ENCODE measurements around the gene SLC47A2.
A peak's percentile ranks its signal among the peaks of the same experiment; 100 is the strongest.

SLC47A2 gene

DNA sequence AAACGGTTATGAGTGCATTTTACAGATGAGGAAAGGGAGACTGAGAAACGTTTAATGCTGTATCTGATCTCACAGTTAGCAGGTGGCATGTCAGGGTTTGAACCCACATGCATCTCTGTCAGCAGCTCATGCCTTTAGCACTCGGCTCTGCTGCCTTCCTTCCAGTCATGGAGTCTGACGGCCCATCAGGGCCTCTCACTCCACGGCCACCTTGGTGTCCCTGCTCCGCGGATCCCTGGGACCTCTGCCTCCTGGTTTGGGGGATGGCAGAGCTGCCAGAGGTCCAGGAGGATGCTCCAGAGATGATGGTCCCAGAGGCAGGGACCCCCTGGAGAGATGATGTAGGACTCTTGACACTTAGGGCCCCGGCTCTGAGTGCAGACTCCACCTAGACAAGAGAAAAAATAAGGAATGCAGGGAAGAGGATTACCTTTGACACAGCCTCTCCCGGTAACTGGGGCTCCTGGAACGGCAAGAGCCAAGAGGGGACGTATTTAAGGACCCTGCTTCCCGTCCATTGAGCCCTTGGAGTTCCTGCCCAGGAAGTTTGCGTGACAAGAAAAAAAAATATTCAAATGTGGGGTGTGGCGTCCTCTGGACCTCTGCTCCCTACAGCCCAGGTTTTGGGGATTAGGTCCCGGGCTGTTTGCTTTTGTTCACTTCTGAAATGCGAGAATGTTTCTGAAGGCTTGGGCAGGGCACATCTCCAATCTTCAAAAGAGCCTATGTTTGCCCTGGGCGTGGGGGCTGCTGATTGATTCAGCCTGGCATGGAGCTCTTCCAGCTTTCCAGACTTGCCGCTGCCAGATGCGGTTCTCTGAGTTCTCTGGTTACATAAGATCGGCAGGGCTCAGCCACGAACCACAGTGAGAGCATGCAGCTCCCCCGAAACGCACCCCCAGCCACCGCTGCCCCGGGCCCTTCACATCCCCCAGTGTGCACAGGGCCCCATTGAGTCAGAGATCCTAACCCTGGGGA lies 31.7 kb upstream of the SLC47A2 start, which contains the start of gene ALDH3A1:
TSS of gene ALDH3A1 (minus strand) at position 470 of the 978 bp plus-strand sequence. CDS start 3,169 bp downstream, outside the sequence.
- no peak for DNase-seq

DNA sequence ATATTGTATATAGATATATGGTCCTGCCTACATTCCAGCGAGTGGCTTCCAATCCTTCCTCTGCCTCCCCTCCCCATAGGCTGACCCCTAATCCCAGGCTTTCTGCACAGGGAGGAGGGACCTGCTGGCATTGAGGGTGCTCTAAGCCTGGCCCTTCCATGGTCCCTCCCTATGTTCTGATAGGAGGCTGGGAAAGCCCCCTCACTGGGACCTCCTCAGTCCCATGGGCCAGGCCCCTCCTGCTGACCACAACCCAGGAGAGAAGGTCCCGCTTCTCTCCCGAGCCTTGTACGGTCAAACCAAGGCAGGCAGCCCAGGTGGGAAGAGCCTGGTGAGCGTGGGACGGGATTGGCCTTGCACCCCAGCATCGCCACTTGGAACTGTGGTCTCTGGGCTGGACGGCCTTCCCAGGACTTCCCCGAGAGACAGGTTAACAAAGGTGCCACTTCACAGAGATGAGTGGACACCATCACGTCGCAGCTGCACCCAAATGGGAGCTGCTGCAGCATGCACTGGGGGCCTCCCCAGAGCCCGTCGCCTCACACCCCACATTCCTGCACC lies 30.9 kb upstream of the SLC47A2 start:
- no peak for DNase-seq

- DNase-seq, result no peak
Measured at GRCh38 chr17:19746517-19746916, 30.1 kb upstream of the SLC47A2 start.

DNA sequence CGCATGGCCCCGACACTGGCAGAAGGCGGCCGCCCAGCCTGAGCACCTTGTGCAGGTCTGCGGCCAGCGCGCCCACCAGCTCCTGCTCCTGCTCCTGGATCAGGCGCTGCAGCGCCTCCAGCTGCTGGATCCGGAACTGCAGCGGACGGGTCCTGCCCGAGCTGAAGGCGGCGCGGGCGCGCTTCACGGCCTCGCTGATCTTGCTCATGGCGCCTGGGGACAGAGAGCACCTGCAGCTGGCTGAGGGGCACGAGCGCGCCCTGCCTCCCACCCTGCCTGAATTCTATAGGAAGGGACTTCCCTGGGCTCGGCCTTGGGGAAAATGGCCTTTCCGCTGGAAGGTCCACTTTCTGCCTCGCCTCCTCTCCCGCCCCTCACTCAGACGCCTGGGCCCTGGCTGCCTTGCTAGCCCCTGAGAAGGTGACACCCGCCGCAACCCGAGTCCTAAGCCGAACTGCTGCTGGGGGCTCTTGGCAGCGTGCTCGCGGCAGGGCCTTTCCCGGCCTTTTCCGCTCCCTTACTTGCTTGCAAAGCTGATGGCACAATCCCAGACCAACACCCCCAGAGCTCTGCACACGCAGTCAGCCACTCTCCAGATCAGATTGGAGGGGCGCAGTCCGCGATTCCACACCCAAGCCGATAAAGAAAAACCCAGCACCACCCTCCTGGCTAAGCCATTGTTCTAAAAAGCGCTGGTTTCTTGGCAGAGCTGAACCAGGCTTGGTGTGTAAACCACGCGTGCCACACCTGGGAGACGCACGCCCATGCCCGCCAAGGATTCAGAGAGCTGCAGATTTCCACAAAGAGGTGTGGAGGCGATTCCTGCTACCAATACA lies 28.8 kb upstream of the SLC47A2 start:
- DNase-seq, result peak; percentile 91

DNA sequence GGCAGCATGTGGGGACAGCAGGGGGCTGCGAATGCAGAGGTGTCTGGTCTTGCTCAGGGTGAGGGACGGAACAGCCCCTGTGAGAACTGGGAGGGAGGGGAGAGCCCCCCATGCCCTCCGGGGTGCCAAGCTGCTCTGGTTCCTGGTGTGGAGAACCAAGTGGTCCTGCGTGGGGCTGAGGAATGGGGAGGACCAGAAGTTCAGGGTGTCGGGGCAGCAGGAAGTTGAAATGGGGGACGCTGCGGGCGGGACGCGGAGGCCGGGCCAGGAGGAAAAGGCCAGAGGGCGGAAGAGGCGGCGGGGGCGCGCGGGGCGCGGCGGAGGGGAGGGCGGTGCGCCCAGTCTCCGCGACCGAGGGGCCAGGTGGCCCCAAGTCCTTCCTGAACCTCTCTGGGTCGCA lies 28.1 kb upstream of the SLC47A2 start:
- DNase-seq, result no peak

- no peak for DNase-seq
Measured at GRCh38 chr17:19743101-19744100, 27.0 kb upstream of the SLC47A2 start.

DNA sequence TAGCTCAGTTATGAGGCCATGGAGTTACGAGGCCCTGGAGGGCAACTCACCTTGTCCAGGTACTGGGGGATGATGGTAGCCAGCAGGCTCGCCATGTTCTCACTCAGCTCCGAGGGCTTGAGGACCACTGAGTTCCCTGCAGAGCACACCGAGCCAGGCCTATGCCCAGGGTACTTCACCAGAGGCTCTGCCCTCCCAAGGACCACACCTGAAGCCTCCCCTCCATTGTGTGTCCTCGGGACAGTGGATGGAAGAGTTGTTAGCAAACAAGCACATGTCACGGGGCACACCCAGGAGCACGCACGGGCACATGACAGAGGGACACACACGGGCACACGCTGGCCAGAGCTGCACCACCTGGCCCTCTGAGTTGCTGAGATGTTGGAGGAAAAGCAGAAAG lies 26.1 kb upstream of the SLC47A2 start:
- no peak for DNase-seq

GRCh38 chr17:19741832-19742457 lies 25.6 kb upstream of the SLC47A2 start:
- DNase-seq, result no peak

DNA sequence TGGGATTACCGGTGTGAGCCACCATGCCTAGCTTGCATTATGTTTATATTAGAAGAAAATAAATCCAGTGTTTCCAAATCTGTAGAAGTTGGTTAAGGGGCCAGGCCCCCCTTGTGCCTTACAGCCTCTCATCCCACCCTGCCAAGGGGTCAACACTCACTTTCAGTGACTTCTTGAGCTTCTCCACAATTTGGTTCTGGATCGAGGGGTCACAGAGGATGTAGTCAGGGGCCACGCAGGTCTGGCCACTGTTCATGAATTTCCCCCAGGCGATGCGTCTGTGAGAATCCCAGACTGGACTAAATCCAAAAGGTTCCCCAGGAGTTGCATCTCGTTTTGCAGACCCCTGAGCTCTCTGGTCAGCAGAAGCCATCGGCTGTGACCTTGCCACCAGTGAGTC lies 24.5 kb upstream of the SLC47A2 start:
- no peak for DNase-seq

DNA sequence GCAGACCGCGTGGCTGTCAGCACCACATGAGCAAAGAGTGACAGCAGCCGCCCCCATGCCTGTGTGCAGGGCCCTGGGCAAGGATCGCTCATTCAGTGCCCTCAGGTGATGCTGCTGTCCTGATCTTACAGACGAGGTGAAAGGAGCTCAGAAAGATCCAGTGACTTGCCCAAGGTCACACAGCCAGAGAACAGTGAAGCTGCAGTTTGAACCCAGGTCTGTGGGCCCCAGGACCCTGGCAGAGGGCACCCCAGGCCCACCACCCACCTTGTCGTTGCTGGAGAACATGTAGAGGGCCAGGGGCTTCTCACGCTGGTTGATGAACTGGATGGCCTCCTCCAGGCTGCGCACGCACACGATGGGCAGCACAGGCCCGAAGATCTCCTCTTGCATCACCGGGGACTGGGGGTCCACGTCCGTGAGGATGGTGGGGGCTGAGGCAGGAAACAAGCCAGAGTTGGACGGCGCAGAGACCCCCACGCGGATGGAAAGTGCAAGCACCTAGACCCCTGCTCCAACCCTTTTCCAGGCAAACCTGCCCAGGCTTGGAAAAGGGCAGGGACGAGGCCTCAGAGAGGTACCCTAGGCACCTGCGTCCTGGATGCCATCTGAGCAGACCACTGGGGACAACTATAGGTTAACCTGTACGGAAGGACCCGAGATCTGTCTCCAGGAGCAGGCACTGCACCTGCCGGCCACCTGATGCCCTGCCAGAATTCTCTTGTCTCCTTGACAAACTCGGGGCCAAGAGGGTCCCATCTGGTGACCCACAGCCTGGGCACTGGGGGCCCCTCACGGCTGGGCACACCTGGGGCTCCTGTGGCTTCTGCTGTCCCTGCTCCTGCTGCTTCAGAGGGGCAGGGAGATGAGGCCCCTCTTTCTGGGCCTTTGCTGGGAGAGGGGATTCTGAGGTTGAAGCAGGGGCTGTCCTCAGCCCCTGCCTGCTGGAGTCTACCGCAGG lies 23.1 kb upstream of the SLC47A2 start:
- no peak for DNase-seq

- DNase-seq, result no peak
Measured at GRCh38 chr17:19738757-19739156, 22.4 kb upstream of the SLC47A2 start.

DNA sequence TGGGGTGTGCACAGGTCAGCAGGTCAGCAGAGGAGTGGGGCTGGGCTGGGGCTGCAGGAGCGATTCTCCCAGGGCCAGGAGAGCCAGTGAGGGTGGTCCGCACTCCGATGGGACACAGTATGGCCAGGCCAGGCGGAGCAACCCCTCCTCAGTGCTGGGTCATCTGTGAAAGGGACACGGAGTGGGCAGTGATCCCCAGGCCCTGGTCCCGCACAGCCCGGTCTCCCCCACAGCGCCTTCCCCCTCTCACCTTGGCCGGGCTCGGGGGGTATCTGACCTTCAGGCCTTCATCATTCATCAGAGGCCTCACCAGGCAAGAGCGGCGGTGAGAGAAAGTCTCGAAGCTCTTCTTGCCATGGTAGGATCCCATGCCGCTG lies 21.7 kb upstream of the SLC47A2 start:
- DNase-seq, result no peak

DNA sequence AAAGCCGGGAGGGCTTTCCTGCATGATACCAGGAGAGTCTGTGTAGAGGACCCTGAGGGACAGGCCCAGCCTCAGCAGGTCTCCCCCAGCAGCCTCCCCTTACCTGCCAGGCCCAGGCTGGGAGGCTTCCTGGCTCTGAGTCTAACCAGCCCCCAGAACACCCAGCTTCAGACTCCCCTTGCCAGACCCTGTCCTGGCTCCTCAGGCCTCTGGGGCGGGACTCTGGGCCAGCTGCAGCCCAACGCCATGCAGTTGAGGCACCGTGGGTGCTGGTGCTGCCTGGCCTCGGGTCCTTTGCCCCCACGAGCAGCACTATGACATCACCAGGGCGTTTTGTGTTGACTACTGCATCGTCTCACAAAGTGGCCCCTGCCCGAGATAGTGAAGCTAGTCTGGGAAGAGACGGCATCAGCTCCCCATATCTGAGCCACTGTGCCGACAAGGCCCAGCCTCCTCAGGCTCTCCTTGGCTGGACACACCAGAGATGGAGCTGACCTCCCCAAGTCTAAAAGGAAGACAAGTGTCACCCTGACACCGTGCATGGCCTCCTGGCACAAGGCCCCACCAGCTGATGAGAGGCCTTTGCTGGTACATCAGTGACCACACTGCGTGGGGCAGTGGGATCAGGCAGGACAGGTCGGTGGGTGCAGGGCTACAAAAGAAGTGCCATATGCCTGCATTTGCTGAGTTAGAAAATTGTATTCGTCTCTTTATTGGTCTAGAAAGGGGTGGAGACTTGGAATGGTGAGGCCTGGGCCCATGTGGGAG lies 21.1 kb upstream of the SLC47A2 start:
- no peak for DNase-seq

DNA sequence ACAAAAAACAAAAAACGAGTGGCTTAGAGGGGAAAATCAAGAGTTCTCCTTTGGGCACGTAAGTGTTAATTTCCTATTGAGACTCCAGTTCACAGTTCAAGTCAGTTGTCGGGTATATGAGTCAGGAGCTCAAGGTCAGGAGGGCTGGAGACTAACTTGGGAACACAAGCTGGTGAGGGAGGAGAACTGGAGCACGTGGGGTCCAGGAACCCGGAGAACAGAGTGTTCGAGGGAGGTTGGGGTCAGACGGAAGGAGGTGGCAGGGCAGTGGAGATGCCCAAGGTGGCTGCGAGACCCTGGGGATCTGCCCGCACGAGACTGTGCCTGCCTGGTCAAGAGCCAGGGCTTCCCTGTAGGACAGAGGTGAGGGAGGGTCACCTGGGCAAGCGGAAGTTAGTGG lies 19.7 kb upstream of the SLC47A2 start:
- no peak for DNase-seq

- peak; percentile 79 for DNase-seq
Measured at GRCh38 chr17:19733953-19734526, 17.7 kb upstream of the SLC47A2 start.

DNA sequence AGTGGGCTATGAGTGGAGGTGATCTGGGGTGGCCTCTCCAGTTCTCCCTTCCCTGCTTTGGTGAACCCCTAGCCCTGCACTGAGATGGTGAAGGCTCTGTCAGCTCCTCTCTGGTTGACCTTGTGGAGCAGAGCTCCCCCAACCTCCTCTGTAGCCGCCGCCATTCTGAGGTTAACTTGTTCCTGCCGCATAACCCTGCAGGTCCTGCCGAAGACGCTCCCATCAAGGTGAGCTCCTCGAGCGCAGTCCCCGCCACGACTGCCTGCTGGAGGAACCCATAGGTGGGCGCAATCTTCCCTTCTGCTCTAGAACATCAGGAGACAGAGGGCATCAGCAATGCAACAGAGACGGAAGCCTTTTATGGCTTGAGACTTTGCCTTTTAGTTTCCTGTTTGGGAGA lies 15.2 kb upstream of the SLC47A2 start:
- DNase-seq, result no peak

DNA sequence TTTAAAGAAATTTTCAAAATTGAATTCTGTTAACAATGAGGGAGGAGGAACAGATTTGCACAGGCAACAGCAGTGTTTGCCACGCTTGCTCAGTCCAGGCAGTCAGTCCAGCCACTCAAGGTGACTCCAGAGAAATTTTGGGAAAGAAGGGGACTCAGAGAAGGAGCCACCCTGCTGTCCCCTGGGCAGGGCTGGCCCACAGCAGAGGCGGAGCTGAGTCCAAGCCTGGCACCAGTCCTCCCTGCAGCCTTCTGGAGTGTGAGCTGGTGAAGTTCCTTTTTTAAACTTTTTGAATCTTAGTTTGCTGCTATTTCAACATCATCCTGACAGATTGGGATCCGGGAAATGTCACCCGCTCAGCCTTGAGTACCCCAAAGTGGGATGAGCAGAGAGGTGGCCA lies 14.5 kb upstream of the SLC47A2 start:
- no peak for DNase-seq

DNA sequence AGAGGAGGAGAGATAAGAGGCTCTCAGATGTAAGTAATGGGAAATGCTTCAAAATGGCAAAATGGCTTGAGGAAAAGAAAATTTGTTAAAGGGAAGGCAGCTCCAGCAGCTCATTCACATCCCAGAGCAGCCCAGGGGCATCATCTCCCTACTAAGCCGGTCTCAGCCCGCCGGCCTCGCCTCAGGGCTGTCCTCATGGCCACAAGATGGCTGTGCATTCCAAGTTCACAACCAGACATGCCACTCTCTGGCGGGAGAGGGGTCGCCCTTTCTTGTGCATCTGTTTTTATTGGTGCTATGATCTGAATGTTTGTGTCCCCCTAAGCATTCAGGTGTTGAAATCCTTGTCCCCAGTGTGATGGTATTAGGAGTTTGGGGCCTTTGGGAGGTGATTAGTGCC lies 13.5 kb upstream of the SLC47A2 start:
- DNase-seq, result no peak

DNA sequence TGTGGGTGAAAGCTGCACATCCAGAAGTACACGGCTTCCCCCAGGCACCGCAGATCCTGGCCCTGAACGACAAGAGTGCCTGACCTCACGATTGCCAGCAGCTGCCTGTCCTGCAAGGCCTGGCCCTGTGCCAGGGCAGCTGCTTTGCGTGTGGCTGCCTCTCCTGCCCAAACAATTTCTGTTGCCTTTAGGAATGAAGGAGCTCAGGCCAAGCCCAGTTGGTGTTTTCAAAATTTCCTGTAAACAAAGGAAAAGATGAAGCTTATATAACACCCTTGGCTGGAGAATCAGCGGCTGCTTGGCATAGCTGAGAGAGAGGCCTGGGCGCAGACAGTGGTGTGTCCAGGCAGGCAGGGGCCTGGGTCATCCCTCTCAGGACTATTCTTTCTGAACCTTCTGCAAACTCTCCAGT lies 11.7 kb upstream of the SLC47A2 start:
- peak; percentile 95 for DNase-seq
